Heart left ventricle (tissue), 16 donors: ENCODE measurements around the gene DNAJC8. TPM values are rescaled to one million over a fixed set of nuclear protein-coding genes. Genes with fewer than 3 reads are reported as not detected.

Experiments
- ATAC-seq, 4 donors: fragments of 200-7000 bp; cut with Tn5 transposase; one replicate each; pipeline ENCODE4 v1.9.1; 2020 to 2022; ENCODE audit warnings: moderate library complexity in 4 of 4, mild to moderate bottlenecking in 3 of 4, moderate number of reproducible peaks in 1 of 4
- DNase-seq, 5 donors: peaks; one replicate each; pipeline ENCODE4 v3.0.0-alpha.2; 2020
- H3K27ac ChIP-seq, 12 donors: fragments of 200-600 bp; sonication (generic) in 4 of 12; one replicate each; pipeline versions ENCODE4 v1.5.0 to v1.8.0; 2016 to 2022; ENCODE audit warnings: mild to moderate bottlenecking in 2 of 12
- H3K27me3 ChIP-seq, 9 donors: fragments of 200-600 bp; sonication (generic) in 2 of 9; one replicate each; pipeline versions ENCODE4 v1.5.1 to v1.8.0; 2016 to 2022; ENCODE audit warnings: mild to moderate bottlenecking in 3 of 9
- H3K36me3 ChIP-seq, 9 donors: fragments of 200-600 bp; sonication (generic) in 2 of 9; one replicate each; pipeline versions ENCODE4 v1.5.0 to v1.8.0; 2018 to 2022; ENCODE audit warnings: mild to moderate bottlenecking in 2 of 9
- H3K4me1 ChIP-seq, 12 donors: fragments of 200-600 bp; sonication (generic) in 4 of 12; one replicate each; pipeline versions ENCODE4 v1.5.0 to v1.8.0; 2016 to 2022; ENCODE audit warnings: mild to moderate bottlenecking in 3 of 12
- H3K4me3 ChIP-seq, 12 donors: fragments of 200-600 bp; sonication (generic) in 4 of 12; one replicate each; pipeline versions ENCODE4 v1.5.0 to v1.8.0; 2017 to 2022; ENCODE audit warnings: mild to moderate bottlenecking in 9 of 12, moderate library complexity in 4 of 12
- H3K9me3 ChIP-seq, 12 donors: fragments of 200-600 bp; sonication (generic) in 4 of 12; one replicate each; pipeline versions ENCODE4 v1.5.0 to v1.8.0; 2016 to 2022; ENCODE audit warnings: mild to moderate bottlenecking in 1 of 12
- POLR2A ChIP-seq, 2 donors: fragments of 450-650 bp; IDR thresholded peaks; one replicate each; pipeline ENCODE4 v1.6.1; 2017; ENCODE audit warnings: antibody characterized with exemption in 2 of 2, mild to moderate bottlenecking in 2 of 2, moderate library complexity in 2 of 2
- WGBS, 4 donors: extraction: QIAGEN DNeasy Blood & Tissue Kit in 2 of 4; methylation state at CpG; one replicate each; pipeline versions ENCODE4 v1.1.5 to v1.1.7; 2013 to 2018; 5-methylcytosine and 5-hydroxymethylcytosine counted together
- intact Hi-C, 10 donors: fragments of 100-400 bp; cut with DNase I; formaldehyde crosslinking; loops; one replicate each; pipeline versions ENCODE4 v1.11.1 to v1.14.2; 2022
- polyA plus RNA-seq, 2 donors: library from polyadenylated mRNA; stranded (reverse); fragments of 200-250 nt; gene quantifications; one replicate each; pipeline ENCODE4 v1.2.3, GENCODE V29; 2013
- total RNA-seq, 9 donors: library from RNA; depleted of rRNA in 2 of 9; stranded (reverse); fragments of >200 nt in 2 of 9; fragmentation: NEBNext Ultra II Directional in 3 of 9; extraction: Animal tissue kit (Norgen Biotek cat#: 25700) in 3 of 9; gene quantifications; one replicate each; pipeline versions ENCODE4 v1.1.0 to v1.2.4, GENCODE V29; 2016 to 2023
- TF ChIP-seq, protein P1 (sequence below), 12 donors: fragments of 200-600 bp; sonication (generic) in 4 of 12; IDR thresholded peaks; one replicate each; pipeline versions ENCODE4 v1.5.0 to v1.8.0; 2018 to 2022; ENCODE audit warnings: antibody characterized with exemption in 12 of 12, mild to moderate bottlenecking in 5 of 12
- donor health status: ischemic (EF 13 %, LVEDD 7.1; RV severe dilation, severe dysfunction).
- donor health status: healthy with polysubstance abuse.
- donor health status: DM: no; HTN: yes; CAD: no.
- donor health status: DM: no; HTN: no; CAD: no.
- donor health status: ischemic (EF 25% LVEDD 6.9; RV normal size, moderate dysfunction).
- donor health status: ischemic (EF 25% LVEDD 5.7; RV mildly dilated, moderate dysfunction).
- donor health status: healthy.
- donor health status: DM: yes; HTN: yes; CAD: no.
- donor health status: ischemic (EF 35%, LVEDD 5.7; RV mildly dilated, moderate dysfunction).
- donor health status: nonischemic (EF 11% LVEDD 7.7; RV severe dilation, severe dysfunction).
- donor health status: DM: yes; HTN: yes; CAD: no.
- donor health status: PGD.
- donor health status: ischemic (EF 29% LVEDD 5.4; RV normal size, mild dysfunction).
- donor health status: nonischemic (EF 23%, LVEDD 6.1; RV moderate dilation, normal function).

The DNAJC8 gene
- total and polyA plus RNA-seq, 11 donors: 47.1 to 84.9 (median 58.4) TPM

DNA sequence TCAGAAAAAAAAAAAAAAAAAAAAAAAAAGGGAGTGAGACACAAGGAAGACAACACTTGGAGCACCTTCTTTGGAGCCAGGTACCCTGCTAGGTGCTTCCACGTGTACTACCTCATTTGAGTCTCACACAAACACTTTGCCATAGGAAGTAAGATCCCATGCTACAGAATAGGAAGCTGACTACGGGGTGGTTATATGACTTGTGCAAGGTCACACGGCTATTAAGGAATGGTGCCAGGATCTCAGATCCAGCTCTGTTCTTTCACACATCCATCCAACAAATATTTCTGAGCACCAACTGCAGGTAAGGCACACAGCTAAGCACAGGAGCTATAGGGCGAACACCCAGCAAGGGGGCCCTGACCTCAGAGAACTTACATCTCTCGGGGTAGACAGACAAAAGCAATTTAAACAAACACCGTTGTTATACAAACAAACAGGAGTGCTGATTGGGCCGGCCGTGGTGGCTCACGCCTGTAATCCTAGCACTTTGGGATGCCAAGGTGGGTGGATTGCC, 78.7 kb downstream of the DNAJC8 start:
- no peak overlapping the region for H3K4me3 ChIP-seq
- WGBS, 4 donors: 83 to 88% (median 87%) methylated on average over 9 of the region's 9 CpGs

More for the DNA sequence above, 78.7 kb downstream of the DNAJC8 start:
- no peak for ATAC-seq
- no peak for DNase-seq
- Histone ChIP-seq H3K27ac (peak overlapping the region in 1 of 12 donors; percentile 70), H3K4me1 (peaks cover 0 to 64% (median 0%) of the 10 kb centered on the region in 12 donors), H3K9me3 (no peaks in the 10 kb centered on the region), H3K27me3 (no peaks in the 10 kb centered on the region), H3K36me3 (peaks cover 0 to 25% (median 0%) of the 10 kb centered on the region in 9 donors)
- TF ChIP-seq, protein P1, sequence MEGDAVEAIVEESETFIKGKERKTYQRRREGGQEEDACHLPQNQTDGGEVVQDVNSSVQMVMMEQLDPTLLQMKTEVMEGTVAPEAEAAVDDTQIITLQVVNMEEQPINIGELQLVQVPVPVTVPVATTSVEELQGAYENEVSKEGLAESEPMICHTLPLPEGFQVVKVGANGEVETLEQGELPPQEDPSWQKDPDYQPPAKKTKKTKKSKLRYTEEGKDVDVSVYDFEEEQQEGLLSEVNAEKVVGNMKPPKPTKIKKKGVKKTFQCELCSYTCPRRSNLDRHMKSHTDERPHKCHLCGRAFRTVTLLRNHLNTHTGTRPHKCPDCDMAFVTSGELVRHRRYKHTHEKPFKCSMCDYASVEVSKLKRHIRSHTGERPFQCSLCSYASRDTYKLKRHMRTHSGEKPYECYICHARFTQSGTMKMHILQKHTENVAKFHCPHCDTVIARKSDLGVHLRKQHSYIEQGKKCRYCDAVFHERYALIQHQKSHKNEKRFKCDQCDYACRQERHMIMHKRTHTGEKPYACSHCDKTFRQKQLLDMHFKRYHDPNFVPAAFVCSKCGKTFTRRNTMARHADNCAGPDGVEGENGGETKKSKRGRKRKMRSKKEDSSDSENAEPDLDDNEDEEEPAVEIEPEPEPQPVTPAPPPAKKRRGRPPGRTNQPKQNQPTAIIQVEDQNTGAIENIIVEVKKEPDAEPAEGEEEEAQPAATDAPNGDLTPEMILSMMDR (IDR thresholded peaks at IDR 0.05): no peak
- TF ChIP-seq POLR2A (IDR thresholded peaks at IDR 0.05): no peak
- intact Hi-C loops: no loop called here

Other genes starting within 250 kb of the DNAJC8 start
- gene EYA3, start 144.4 kb downstream of the DNAJC8 start, total RNA-seq: 10 to 100 TPM; 13.3 to 23.3 (median 18.8) TPM
- 1 to 10 TPM; 5.8 to 8.2 TPM for gene EYA3, start 144.4 kb downstream of the DNAJC8 start, polyA plus RNA-seq
- gene PTAFR, start 56.3 kb downstream of the DNAJC8 start, total RNA-seq: 10 to 100 TPM in 2 of 9 donors, 1 to 10 TPM in 7; 1.5 to 23.5 (median 2.2) TPM
- 1 to 10 TPM in 1 of 2 donors, under 1 TPM in 1; 0.42 to 2.1 TPM for gene PTAFR, start 56.3 kb downstream of the DNAJC8 start, polyA plus RNA-seq
- 100 to 1,000 TPM; 209 to 865 (median 423) TPM for gene ATP5IF1, start 3.1 kb upstream of the DNAJC8 start, total RNA-seq
- gene ATP5IF1, start 3.1 kb upstream of the DNAJC8 start, polyA plus RNA-seq: 1,000 to 10,000 TPM in 1 of 2 donors, 100 to 1,000 TPM in 1; 286 to 3,101 TPM
- 1 to 10 TPM; 2.4 to 6.4 (median 4.7) TPM for gene SESN2, start 26.5 kb upstream of the DNAJC8 start, total RNA-seq
- gene SESN2, start 26.5 kb upstream of the DNAJC8 start, polyA plus RNA-seq: 1 to 10 TPM; 2.1 to 8.8 TPM
- gene MED18, start 96.0 kb upstream of the DNAJC8 start, total RNA-seq: 10 to 100 TPM in 6 of 9 donors, 1 to 10 TPM in 3; 7.1 to 17.2 (median 11.5) TPM
- gene MED18, start 96.0 kb upstream of the DNAJC8 start, polyA plus RNA-seq: 10 to 100 TPM; 10.7 to 14.2 TPM
- 10 to 100 TPM; 13.6 to 30.5 (median 19.0) TPM for gene PHACTR4, start 136.7 kb upstream of the DNAJC8 start, total RNA-seq
- 10 to 100 TPM; 15.9 to 28.8 TPM for gene PHACTR4, start 136.7 kb upstream of the DNAJC8 start, polyA plus RNA-seq